Measurements from ENCODE around the gene HJV.

Gene HJV

DNA sequence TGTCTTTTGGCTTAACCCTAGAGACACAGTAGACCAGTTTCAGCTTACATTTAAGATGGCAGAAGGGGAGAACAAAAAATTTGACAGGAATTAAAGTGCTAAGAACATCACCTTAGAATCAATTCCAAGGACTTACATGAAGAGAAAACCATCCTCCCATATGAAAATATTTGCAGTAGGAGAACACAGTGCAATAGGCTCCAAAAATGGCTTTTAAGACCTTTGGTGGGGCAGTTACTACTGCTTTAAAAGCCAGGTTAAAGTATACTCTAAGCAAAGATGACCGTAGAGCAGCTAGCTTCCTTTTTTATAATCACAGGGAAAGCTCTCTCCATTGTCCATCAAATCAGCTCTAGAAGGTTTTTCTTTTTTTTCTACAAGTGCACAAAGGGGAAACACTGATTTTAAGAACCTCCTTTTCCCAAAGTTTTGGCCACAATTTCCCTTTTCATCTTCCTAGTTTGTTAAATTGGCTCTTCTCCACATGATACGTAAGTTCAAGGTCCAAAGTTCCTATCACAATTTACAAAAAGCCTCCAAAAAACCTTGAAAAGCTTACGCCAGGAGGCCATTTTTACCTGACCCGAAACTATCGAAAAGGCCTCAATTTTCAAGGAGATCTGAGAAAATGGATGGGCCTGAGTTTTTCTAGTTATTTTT lies 28.4 kb downstream of the HJV start:
- no peak for DNase-seq (ENCODE audit: low spot score)

DNA sequence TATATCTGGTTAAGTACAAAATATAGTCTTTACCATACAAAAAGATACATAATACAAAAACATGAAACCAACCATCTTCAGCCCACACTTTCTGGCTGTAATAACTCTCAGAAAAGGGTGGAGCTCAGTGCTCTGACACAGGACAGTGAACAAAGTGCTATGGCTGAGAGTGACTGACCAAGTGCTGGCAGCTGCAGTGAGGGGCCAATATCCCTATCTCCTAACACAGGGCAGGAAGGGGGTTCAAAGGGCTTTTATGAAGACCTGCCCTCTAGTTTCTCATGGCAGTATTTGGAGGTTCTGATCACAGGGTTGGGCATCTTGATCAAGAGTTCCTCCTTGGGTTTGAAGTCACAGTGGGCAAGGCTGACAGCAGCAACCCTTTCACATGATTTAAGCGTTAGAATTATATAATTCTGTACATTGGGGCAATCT lies 29.0 kb downstream of the HJV start:
- no peak for DNase-seq (ENCODE audit: low spot score)

- no peak for DNase-seq (ENCODE audit: low spot score)
Measured at GRCh38 chr1:145991735-145992412, 29.7 kb downstream of the HJV start.

- DNase-seq (ENCODE audit: low spot score): no peak
Measured at GRCh38 chr1:145990249-145990855, 31.2 kb downstream of the HJV start.

GRCh38 chr1:145988773-145989172 lies 32.8 kb downstream of the HJV start:
- no peak for DNase-seq (ENCODE audit: low spot score)

DNA sequence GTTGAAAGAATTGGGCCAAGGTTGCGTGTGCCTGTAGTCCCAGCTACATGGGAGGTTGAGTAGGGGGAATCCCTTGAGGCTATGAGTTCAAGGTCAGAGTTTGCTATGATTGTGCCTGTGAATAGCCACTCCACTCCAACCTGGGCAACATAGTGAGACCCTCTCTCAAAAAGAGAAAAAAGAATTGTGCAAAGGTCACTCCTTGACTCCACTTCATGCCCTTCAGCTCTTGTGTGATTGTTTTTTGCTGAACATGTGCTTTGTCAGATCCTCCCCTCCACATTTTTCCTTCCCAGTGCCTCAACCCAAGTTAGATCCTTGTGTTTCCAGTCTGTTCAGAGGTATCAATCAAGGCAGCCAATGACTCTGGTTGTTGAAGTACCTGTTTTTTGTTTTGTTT lies 33.6 kb downstream of the HJV start:
- no peak for DNase-seq (ENCODE audit: low spot score)

- no peak for DNase-seq (ENCODE audit: low spot score)
Measured at GRCh38 chr1:145986551-145986950, 35.0 kb downstream of the HJV start.

GRCh38 chr1:145985502-145986439 lies 35.8 kb downstream of the HJV start:
- DNase-seq (ENCODE audit: low spot score): peak; percentile 44

- no peak for DNase-seq (ENCODE audit: low spot score)
Measured at GRCh38 chr1:145985129-145985501, 36.4 kb downstream of the HJV start.

- no peak for DNase-seq (ENCODE audit: low spot score)
Measured at GRCh38 chr1:145983960-145984830, 37.3 kb downstream of the HJV start.

DNA sequence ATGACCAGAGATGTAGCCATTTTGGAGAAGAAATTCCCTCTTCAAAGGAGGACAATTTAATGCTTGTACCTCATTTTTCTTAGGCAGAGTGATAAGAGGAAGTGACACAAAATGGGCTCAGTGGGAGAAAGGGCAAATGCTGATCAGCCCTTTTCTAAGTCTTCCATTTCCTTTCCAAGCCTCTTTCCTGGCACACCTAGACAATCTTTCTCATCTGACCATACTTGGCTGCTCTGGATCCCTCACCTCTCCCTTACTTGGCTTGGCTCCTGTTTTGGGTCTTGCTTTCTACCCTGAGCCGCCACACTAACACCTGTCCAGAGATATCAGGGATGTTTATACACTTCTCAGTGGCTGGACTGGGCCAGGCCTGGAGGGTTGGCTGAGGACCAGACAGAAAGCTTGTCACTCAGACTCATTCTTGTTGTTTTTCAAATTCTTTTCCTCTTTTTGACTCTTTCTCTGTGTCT lies 38.3 kb downstream of the HJV start:
- no peak for DNase-seq (ENCODE audit: low spot score)

- DNase-seq (ENCODE audit: low spot score): no peak
Measured at GRCh38 chr1:145982010-145982723, 39.4 kb downstream of the HJV start.

- DNase-seq (ENCODE audit: low spot score): no peak
Measured at GRCh38 chr1:145980457-145980994, 41.0 kb downstream of the HJV start.

DNA sequence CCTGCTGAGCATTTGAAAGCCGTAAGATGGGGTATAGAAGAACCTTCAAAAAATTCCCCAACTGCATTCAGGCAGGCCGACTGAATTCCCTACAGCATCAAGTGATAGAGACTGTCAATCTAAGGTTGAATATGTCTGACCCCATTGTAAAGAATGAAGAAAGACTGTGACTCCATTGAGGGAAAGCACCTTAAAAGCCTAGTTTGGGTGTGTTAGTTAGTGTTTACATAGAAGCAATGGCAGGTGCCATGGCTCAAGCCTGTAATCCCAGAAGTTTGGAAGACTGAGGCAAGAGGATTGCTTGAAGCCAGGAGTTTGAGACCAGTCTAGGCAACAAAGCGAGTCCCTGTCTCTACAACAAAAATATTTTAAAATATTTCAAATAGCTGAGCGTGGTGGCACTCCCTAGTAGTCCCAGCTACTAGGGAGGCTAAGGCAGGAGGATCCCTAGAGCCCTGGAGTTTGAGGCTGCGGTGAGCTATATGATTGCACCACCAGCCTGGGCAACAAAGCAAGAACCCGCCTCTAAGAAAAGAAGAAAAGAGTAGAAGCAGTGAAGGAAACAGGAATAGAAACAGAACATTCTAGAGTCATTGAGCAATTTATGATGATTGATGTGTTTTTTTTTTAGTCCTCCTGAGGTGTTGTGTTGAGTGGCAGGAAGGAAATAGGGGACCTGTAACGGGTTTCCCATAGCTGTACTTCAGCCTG lies 41.6 kb downstream of the HJV start:
- DNase-seq (ENCODE audit: low spot score): no peak

DNA sequence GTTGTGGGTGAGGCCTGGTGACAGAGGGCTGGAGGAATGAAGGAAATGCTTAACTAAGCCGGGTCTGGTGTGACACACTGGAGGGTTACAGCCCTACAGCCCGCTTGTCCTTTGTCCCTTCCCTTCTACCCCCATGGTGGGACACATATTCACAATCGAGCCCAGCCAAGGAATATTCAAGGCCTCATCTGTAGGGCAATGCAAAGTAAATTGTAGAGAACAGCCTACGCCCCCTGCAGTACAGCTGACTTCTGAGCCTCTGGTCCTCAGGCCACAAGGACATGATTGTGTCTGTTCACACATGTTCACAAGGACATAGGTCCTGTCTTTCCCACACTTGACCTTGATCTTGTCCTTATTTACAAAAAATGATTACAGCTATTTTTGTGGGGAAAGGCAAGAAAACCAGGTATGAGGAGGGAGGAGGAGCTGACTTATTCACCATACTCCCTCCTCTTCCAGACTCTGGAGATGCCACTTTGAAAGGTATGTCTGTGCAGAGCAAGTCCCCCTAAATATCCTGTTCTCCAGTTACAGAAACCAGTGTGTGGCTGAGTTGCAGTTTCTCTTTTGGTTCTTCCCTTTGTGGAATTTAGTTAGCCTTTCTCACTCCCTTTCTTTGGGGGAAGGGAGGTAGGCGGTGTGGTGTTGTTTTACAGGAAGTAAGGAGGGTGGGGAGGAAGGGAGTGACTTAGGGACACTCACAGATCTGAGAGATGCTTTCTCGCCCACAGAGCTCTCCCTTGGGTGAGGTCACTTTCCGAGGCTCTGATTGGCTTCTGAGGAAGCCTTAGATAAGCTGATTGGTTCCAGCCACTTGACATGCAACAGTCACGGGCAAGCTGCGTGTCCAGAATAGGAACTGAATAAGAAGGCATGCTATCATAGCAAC lies 42.4 kb downstream of the HJV start:
- peak; percentile 93 for DNase-seq (ENCODE audit: low spot score)

DNA sequence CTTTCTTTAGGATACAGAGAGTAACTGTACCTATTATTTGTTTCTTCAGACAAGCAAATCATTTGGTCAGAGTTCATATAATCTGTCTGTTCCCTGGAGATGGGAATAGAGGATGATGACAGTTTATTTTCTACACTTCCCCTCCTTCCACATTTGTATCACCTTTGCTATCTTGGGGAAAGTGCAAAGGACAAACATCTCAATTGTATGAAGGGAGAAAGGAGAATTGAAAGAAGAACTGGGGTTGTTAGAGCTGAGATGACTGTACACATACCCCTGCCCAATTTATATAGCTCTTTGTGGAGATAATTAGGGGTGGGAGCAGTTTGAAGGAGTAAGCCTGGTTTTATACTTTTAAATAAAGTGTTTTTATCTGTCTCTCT lies 43.1 kb downstream of the HJV start:
- DNase-seq (ENCODE audit: low spot score): no peak

- peak; percentile 69 for DNase-seq (ENCODE audit: low spot score)
Measured at GRCh38 chr1:145977486-145978470, 43.8 kb downstream of the HJV start.

Measured in hepatic stellate cell (primary cell).